Stimulated activated CD4-positive, alpha-beta T cell treated with anti-CD3 and anti-CD28 coated beads, Interleukin-2, amount 100 ng/mL, for 4 hours (primary cell): ENCODE results near the gene MRPL32.

Experiments used
- DNase-seq: peaks from one replicate; pipeline ENCODE4 v3.0.0-alpha.2; 2020; ENCODE audit warnings: low read depth

Gene MRPL32

GRCh38 chr7:42928754-42929153, 3.4 kb upstream of the MRPL32 start:
- DNase-seq: no peak

GRCh38 chr7:42929449-42929848, 2.7 kb upstream of the MRPL32 start:
- no peak for DNase-seq

- no peak for DNase-seq
Measured at GRCh38 chr7:42930889-42931288, 1.3 kb upstream of the MRPL32 start.

- DNase-seq: no peak
Measured at GRCh38 chr7:42931447-42931833, 736 bp upstream of the MRPL32 start.

GRCh38 chr7:42932811-42933591, 825 bp downstream of the MRPL32 start:
- no peak for DNase-seq

- DNase-seq: no peak
Measured at GRCh38 chr7:42934291-42934690, 2.1 kb downstream of the MRPL32 start.

GRCh38 chr7:42935861-42936260, 3.7 kb downstream of the MRPL32 start:
- no peak for DNase-seq

- DNase-seq: no peak
Measured at GRCh38 chr7:42939457-42940240, 7.5 kb downstream of the MRPL32 start.

- DNase-seq: peak; percentile 61
Measured at GRCh38 chr7:42940985-42941847, 9.0 kb downstream of the MRPL32 start.

GRCh38 chr7:42945821-42946626, 13.8 kb downstream of the MRPL32 start:
- no peak for DNase-seq

- DNase-seq: no peak
Measured at GRCh38 chr7:42946627-42946950, 14.4 kb downstream of the MRPL32 start.

GRCh38 chr7:42947521-42947920, 15.3 kb downstream of the MRPL32 start:
- no peak for DNase-seq

- DNase-seq: no peak
Measured at GRCh38 chr7:42950417-42950816, 18.2 kb downstream of the MRPL32 start.

GRCh38 chr7:42952328-42952727, 20.2 kb downstream of the MRPL32 start:
- no peak for DNase-seq

GRCh38 chr7:42953994-42954393, 21.8 kb downstream of the MRPL32 start:
- no peak for DNase-seq

- no peak for DNase-seq
Measured at GRCh38 chr7:42956062-42956461, 23.9 kb downstream of the MRPL32 start.

GRCh38 chr7:42959549-42959948, 27.4 kb downstream of the MRPL32 start:
- DNase-seq: no peak

GRCh38 chr7:42960762-42961161, 28.6 kb downstream of the MRPL32 start:
- DNase-seq: no peak

- DNase-seq: no peak
Measured at GRCh38 chr7:42961170-42961569, 29.0 kb downstream of the MRPL32 start.

- no peak for DNase-seq
Measured at GRCh38 chr7:42964293-42964692, 32.1 kb downstream of the MRPL32 start.

GRCh38 chr7:42964849-42965805, 33.0 kb downstream of the MRPL32 start:
- no peak for DNase-seq
